Skin of body (tissue), 1 donor: Measurements from ENCODE around the gene ZC3H13. TPM values are rescaled to one million over a fixed set of nuclear protein-coding genes. Genes with fewer than 3 reads are reported as not detected.

ENCODE experiments used
- total RNA-seq: library from RNA; depleted of rRNA; stranded (reverse); fragments of >200 nt; gene quantifications from one replicate; pipeline ENCODE4 v1.2.3, GENCODE V29; 2014

The ZC3H13 gene
- total RNA-seq, 1 donor from 2014 or later = 30.0 TPM

Other genes with a start within 250 kb of the ZC3H13 start
- 0.20 TPM for gene SIAH3, start 201.0 kb downstream of the ZC3H13 start, total RNA-seq
- not detected for gene CPB2, start 52.3 kb upstream of the ZC3H13 start, total RNA-seq
- 46.7 TPM for gene LCP1, start 129.4 kb upstream of the ZC3H13 start, total RNA-seq
- 0.10 TPM for gene LRRC63, start 159.2 kb upstream of the ZC3H13 start, total RNA-seq